Right lobe of liver (tissue), 6 donors: ENCODE data around the gene RIPK1. TPM values are rescaled to one million over a fixed set of nuclear protein-coding genes. Genes with fewer than 3 reads are reported as not detected.
"Not testable (repeated sequence)": the region's sequence is repeated elsewhere in the genome, so short reads cannot be mapped to it uniquely, and the experiment has no call there.

ENCODE experiments used
- ATAC-seq, 4 donors: fragments of 200-7000 bp; cut with Tn5 transposase; one replicate each; pipeline ENCODE4 v1.9.1; 2020; ENCODE audit warnings: mild to moderate bottlenecking in 4 of 4, moderate library complexity in 4 of 4
- DNase-seq, 3 donors: peaks; one replicate each; pipeline ENCODE4 v3.0.0-alpha.2; 2020
- H3K27ac ChIP-seq, 3 donors: fragments of 200-600 bp; one replicate each; pipeline ENCODE4 v1.8.0; 2022
- H3K27me3 ChIP-seq, 2 donors: fragments of 200-600 bp; one replicate each; pipeline ENCODE4 v1.8.0; 2022
- H3K36me3 ChIP-seq, 4 donors: fragments of 200-600 bp; sonication (generic) in 1 of 4; one replicate each; pipeline versions ENCODE4 v1.5.1 to v1.8.0; 2017 to 2022; ENCODE audit warnings: control low read depth in 1 of 4
- H3K4me1 ChIP-seq, 4 donors: fragments of 200-600 bp; sonication (generic) in 1 of 4; one replicate each; pipeline versions ENCODE4 v1.5.1 to v1.8.0; 2017 to 2022; ENCODE audit warnings: control low read depth in 1 of 4
- H3K4me3 ChIP-seq, 3 donors: fragments of 200-600 bp; one replicate each; pipeline ENCODE4 v1.8.0; 2022
- H3K9me3 ChIP-seq, 4 donors: fragments of 200-600 bp; sonication (generic) in 1 of 4; one replicate each; pipeline versions ENCODE4 v1.5.1 to v1.8.0; 2017 to 2022; ENCODE audit warnings: control low read depth in 1 of 4
- CTCF ChIP-seq, 4 donors: fragments of 200-600 bp in 3 of 4; fragments of 450-650 bp in 1 of 4; IDR thresholded peaks; one replicate each; pipeline versions ENCODE4 v1.5.1 to v1.8.0; 2016 to 2022; ENCODE audit warnings: antibody characterized with exemption in 4 of 4, mild to moderate bottlenecking in 2 of 4
- POLR2A ChIP-seq: fragments of 450-650 bp; IDR thresholded peaks from one replicate; pipeline ENCODE4 v1.6.1; 2017; ENCODE audit warnings: antibody characterized with exemption, mild to moderate bottlenecking
- WGBS: methylation state at CpG from one replicate; pipeline ENCODE4 v1.1.6; 2018; ENCODE audit warnings: low coverage, low lambda C conversion rate; ENCODE audit not compliant: insufficient coverage; ENCODE audit errors: missing lambda C conversion rate; 5-methylcytosine and 5-hydroxymethylcytosine counted together
- intact Hi-C, 2 donors: fragments of 100-400 bp; cut with DNase I; formaldehyde crosslinking; loops; one replicate each; pipeline versions ENCODE4 v1.11.2 to v1.14.1; 2022
- total RNA-seq, 6 experiments: library from RNA; depleted of rRNA in 2 of 6; stranded (reverse); fragments of >200 nt in 2 of 6; fragmentation: NEBNext Ultra II Directional in 3 of 6; extraction: Animal tissue kit (Norgen Biotek cat#: 25700) in 3 of 6; gene quantifications; one replicate each; pipeline versions ENCODE4 v1.1.0 to v1.2.4, GENCODE V29; 2016 to 2023
- donor health status: DM: no; HTN: yes; CAD: no.
- donor health status: DM: no; HTN: no; CAD: no.
- donor health status: DM: no; HTN: no; CAD: no.
- donor health status: DM: no; HTN: yes; CAD: no.
- donor health status: DM: no; HTN: yes; CAD: no.

The RIPK1 gene
- total RNA-seq, 6 experiments from 2014 or later = 13.9 to 17.6 (median 16.6) TPM

GRCh38 chr6:3022765-3023662 lies 45.3 kb upstream of the RIPK1 start:
- ATAC-seq (peak in 3 of 4 donors; percentile 8 to 37 (median 11)), DNase-seq (peak in 1 of 3 donors; percentile 48)
- intact Hi-C loops = no loop called here
- H3K36me3 ChIP-seq = peaks cover 0 to 30% (median 7%) of the 10 kb centered on the region in 4 donors
- H3K4me3 ChIP-seq = peak overlapping the region in 2 of 3 donors; percentile 30 to 65
- no peaks in the 10 kb centered on the region for H3K9me3 ChIP-seq
- H3K4me1 ChIP-seq = peaks cover 0 to 27% (median 3%) of the 10 kb centered on the region in 4 donors
- TF ChIP-seq CTCF (IDR thresholded peaks at IDR 0.05) (no peak), POLR2A (no peak)
- WGBS = 41% methylated on average over 25 of the region's 26 CpGs
- peak overlapping the region in 2 of 3 donors; percentile 76 to 79 for H3K27ac ChIP-seq
- H3K27me3 ChIP-seq = no peaks in the 10 kb centered on the region

- 35% methylated on average over 23 of the region's 32 CpGs for WGBS
- H3K4me1 ChIP-seq = peaks cover 0 to 27% (median 3%) of the 10 kb centered on the region in 4 donors
- H3K9me3 ChIP-seq = no peaks in the 10 kb centered on the region
- H3K27ac ChIP-seq = peak overlapping the region; percentile 62 to 79 (median 76)
- TF ChIP-seq CTCF (IDR thresholded peaks at IDR 0.05) (no peak), POLR2A (peak; percentile 65)
- peaks cover 0 to 24% (median 7%) of the 10 kb centered on the region in 4 donors for H3K36me3 ChIP-seq
- ATAC-seq (peak; percentile 83 to 90 (median 86)), DNase-seq (peak; percentile 86 to 92 (median 89))
- intact Hi-C loops = no loop called here
- no peaks in the 10 kb centered on the region for H3K27me3 ChIP-seq
- H3K4me3 ChIP-seq = peak overlapping the region in 2 of 3 donors; percentile 30 to 65
Measured at GRCh38 chr6:3023663-3024483, 44.4 kb upstream of the RIPK1 start.

GRCh38 chr6:3026791-3027626 lies 41.3 kb upstream of the RIPK1 start:
- ATAC-seq = no peak
- no peak for TF ChIP-seq POLR2A
- TF ChIP-seq CTCF (IDR thresholded peaks at IDR 0.05) = no peak
- H3K9me3 ChIP-seq = no peaks in the 10 kb centered on the region
- H3K27ac ChIP-seq = peak overlapping the region in 1 of 3 donors; percentile 43
- no peak overlapping the region for H3K4me3 ChIP-seq
- no peaks in the 10 kb centered on the region for H3K27me3 ChIP-seq
- DNase-seq = peak in 1 of 3 donors; percentile 43
- intact Hi-C loops = no loop called here
- WGBS = 84% methylated on average over 8 of the region's 20 CpGs
- peaks cover 0 to 24% (median 3%) of the 10 kb centered on the region in 4 donors for H3K4me1 ChIP-seq
- H3K36me3 ChIP-seq = no peaks in the 10 kb centered on the region

GRCh38 chr6:3028156-3028555 lies 40.1 kb upstream of the RIPK1 start:
- peaks cover 0 to 20% (median 3%) of the 10 kb centered on the region in 4 donors for H3K4me1 ChIP-seq
- ATAC-seq, DNase-seq, H3K4me3 ChIP-seq, intact Hi-C loops, H3K27me3 ChIP-seq, H3K27ac ChIP-seq, H3K9me3 ChIP-seq, H3K36me3 ChIP-seq: not testable (repeated sequence)
- 63% methylated on average over 3 of the region's 5 CpGs for WGBS
